HepG2 (cell line): ENCODE measurements around the gene ADCY1. TPM values are rescaled to one million over a fixed set of nuclear protein-coding genes. Genes with fewer than 3 reads are reported as not detected.

ENCODE experiments used
- ATAC-seq: fragments of 200-7000 bp; cut with Tn5 transposase; 3 replicates; pipeline ENCODE4 v1.9.1; 2020; ENCODE audit warnings: mild to moderate bottlenecking, moderate library complexity
- BruUV-seq: library from RNA; stranded (reverse); fragments of 400-500 nt; replicated peaks from 2 replicates; lab custom pipeline; 2021; lab: Mats Ljungman, UMichigan
- CTCF ChIA-PET: fragments of 300-600 bp; formaldehyde crosslinking; extraction: SDS; loops from one replicate; lab custom pipeline; 2021; ENCODE audit warnings: low total read pairs, inconsistent platforms, low intra/inter-chr PET ratio; lab: Yijun Ruan, JAX
- POLR2A ChIA-PET: fragments of 350-600 bp; sonication (Branson Sonifier 250); formaldehyde crosslinking; loops from one replicate; lab custom pipeline; 2020; ENCODE audit warnings: antibody characterized with exemption, inconsistent platforms; lab: Yijun Ruan, JAX
- DNase-seq: peaks from one replicate; pipeline ENCODE4 v3.0.0-alpha.2; 2015; ENCODE audit warnings: low spot score
- FAIRE-seq: peaks from 3 replicates; lab custom pipeline; 2011; peaks lifted over from hg19 to GRCh38; lab: Jason Lieb, UNC
- H2AFZ ChIP-seq: one replicate; pipeline ENCODE4 v1.6.1; 2011; ENCODE audit warnings: low read length, inconsistent platforms
- H3K27ac ChIP-seq: fragments of 300-600 bp; 3 replicates; pipeline ENCODE4 v1.8.0; 2011; ENCODE audit warnings: mixed run types, mild to moderate bottlenecking, mixed read lengths, low read length, inconsistent platforms; ENCODE audit not compliant: insufficient read depth; ENCODE audit errors: extremely low read length
- H3K27me3 ChIP-seq, 2 experiments: fragments of 200-600 bp in 1 of 2; 2 replicates in 1 of 2; 3 replicates in 1 of 2; pipeline versions ENCODE4 v1.6.0 to v1.8.0; 2011; ENCODE audit warnings: low read length in 2 of 2, mild to moderate bottlenecking in 2 of 2, moderate library complexity in 2 of 2, inconsistent platforms in 1 of 2; ENCODE audit not compliant: insufficient read depth in 2 of 2, control insufficient read depth in 1 of 2
- H3K36me3 ChIP-seq, 2 experiments: fragments of 200-600 bp in 1 of 2; replicated peaks in 1 of 2; 2 replicates in 1 of 2; 3 replicates in 1 of 2; pipeline versions ENCODE4 v1.5.1 to v1.8.0; 2011; ENCODE audit warnings: low read length in 2 of 2, inconsistent platforms in 1 of 2; ENCODE audit not compliant: insufficient read depth in 2 of 2, control insufficient read depth in 1 of 2
- H3K4me1 ChIP-seq: 2 replicates; pipeline ENCODE4 v1.5.1; 2012; ENCODE audit warnings: low read length, inconsistent platforms; ENCODE audit not compliant: insufficient read depth
- H3K4me2 ChIP-seq: 2 replicates; pipeline ENCODE4 v1.6.0; 2011; ENCODE audit warnings: low read depth, low read length, inconsistent platforms
- H3K4me3 ChIP-seq, 3 experiments: fragments of 200-600 bp in 1 of 3; sonication (generic), shearing (Covaris generic) in 1 of 3; replicated peaks in 1 of 3; 2 replicates each; pipeline ENCODE4 v1.5.1; 2011 to 2016; ENCODE audit warnings: low read length in 3 of 3, inconsistent platforms in 2 of 3, low read depth in 2 of 3, mild to moderate bottlenecking in 2 of 3, control low read depth in 1 of 3, mixed read lengths in 1 of 3; ENCODE audit not compliant: insufficient read depth in 1 of 3
- H3K79me2 ChIP-seq: one replicate; pipeline ENCODE4 v1.6.1; 2011; ENCODE audit warnings: low read length, inconsistent platforms; ENCODE audit not compliant: insufficient read depth
- H3K9ac ChIP-seq: 2 replicates; pipeline ENCODE4 v1.6.0; 2011; ENCODE audit warnings: mild to moderate bottlenecking, low read depth, low read length, inconsistent platforms; ENCODE audit not compliant: insufficient read depth
- H3K9me3 ChIP-seq: 2 replicates; pipeline ENCODE4 v1.5.1; 2012; ENCODE audit warnings: mild to moderate bottlenecking, low read length
- H4K20me1 ChIP-seq: 2 replicates; pipeline ENCODE4 v1.6.0; 2011; ENCODE audit warnings: inconsistent platforms, mild to moderate bottlenecking, low read length, moderate library complexity; ENCODE audit not compliant: insufficient read depth
- CREM ChIP-seq, 2 experiments: sonication (generic) in 1 of 2; formaldehyde crosslinking in 1 of 2; IDR thresholded peaks; 2 replicates each; pipeline versions ENCODE4 v1.4.0 to v1.6.1; 2016 to 2020; ENCODE audit warnings: antibody characterized with exemption in 1 of 2, mild to moderate bottlenecking in 1 of 2, missing genetic modification reagents in 1 of 2
- KLF13 ChIP-seq: sonication (generic); formaldehyde crosslinking; IDR thresholded peaks from 2 replicates; pipeline ENCODE4 v1.4.0; 2020; ENCODE audit warnings: mild to moderate bottlenecking, missing genetic modification reagents
- ZNF17 ChIP-seq: sonication (generic); formaldehyde crosslinking; IDR thresholded peaks from 2 replicates; pipeline ENCODE4 v1.5.0; 2020; ENCODE audit warnings: mild to moderate bottlenecking, missing genetic modification reagents
- WGBS: methylation state at CpG from one replicate; pipeline ENCODE4 v1.1.6; 2017; ENCODE audit warnings: low lambda C conversion rate; 5-methylcytosine and 5-hydroxymethylcytosine counted together
- in situ Hi-C: cut with HindIII; loops from 2 replicates; pipeline ENCODE4 v1.10.0; 2017; ENCODE audit warnings: low pct_unique_long_range_greater_than_20kb; ENCODE audit not compliant: extremely low pct_ligation_motif_present
- intact Hi-C: fragments of 100-400 bp; cut with micrococcal nuclease; formaldehyde crosslinking; loops from one replicate; pipeline ENCODE4 v1.10.0; 2022; ENCODE audit not compliant: unreplicated experiment
- polyA plus RNA-seq, 8 experiments: library from polyadenylated mRNA; depleted of rRNA in 3 of 8; stranded (reverse) in 7 of 8; unstranded in 1 of 8; fragments of >200 nt; fragmentation: Illumina TruSeq in 4 of 8; extraction: Trizol in 4 of 8; gene quantifications; 2 replicates each; pipeline versions ENCODE4 v1.2.1 to v1.2.3, GENCODE V29; 2011 to 2016; ENCODE audit warnings: low read depth in 4 of 8, missing spikeins in 1 of 8, mixed read lengths in 1 of 8; ENCODE audit not compliant: insufficient read depth in 1 of 8
- total RNA-seq, 5 experiments: library from RNA; depleted of rRNA; stranded (reverse); fragments of >200 nt; fragmentation: Illumina TruSeq; extraction: Trizol; gene quantifications; 2 replicates each; pipeline ENCODE4 v1.2.3, GENCODE V29; 2016; ENCODE audit warnings: low read depth in 1 of 5
- TF ChIP-seq, protein P1 (sequence below): sonication (generic); formaldehyde crosslinking; conservative IDR thresholded peaks from 2 replicates; pipeline ENCODE4 v1.4.0; 2020; ENCODE audit warnings: missing genetic modification reagents
- TF ChIP-seq, protein P2 (sequence below): sonication (generic); formaldehyde crosslinking; IDR thresholded peaks from 2 replicates; pipeline ENCODE4 v1.4.0; 2020; ENCODE audit warnings: low read depth, mild to moderate bottlenecking, missing genetic modification reagents
- TF ChIP-seq, protein P3 (sequence below): sonication (generic); formaldehyde crosslinking; IDR thresholded peaks from 2 replicates; pipeline ENCODE4 v1.4.0; 2020; ENCODE audit warnings: missing genetic modification reagents, mild to moderate bottlenecking, borderline replicate concordance

The ADCY1 gene
- total and polyA plus RNA-seq, 2 of the 13 experiments (the other 11 are each of a cell fraction or from before 2014, with no cell fraction given), result 0.80 to 1.2 TPM

DNA sequence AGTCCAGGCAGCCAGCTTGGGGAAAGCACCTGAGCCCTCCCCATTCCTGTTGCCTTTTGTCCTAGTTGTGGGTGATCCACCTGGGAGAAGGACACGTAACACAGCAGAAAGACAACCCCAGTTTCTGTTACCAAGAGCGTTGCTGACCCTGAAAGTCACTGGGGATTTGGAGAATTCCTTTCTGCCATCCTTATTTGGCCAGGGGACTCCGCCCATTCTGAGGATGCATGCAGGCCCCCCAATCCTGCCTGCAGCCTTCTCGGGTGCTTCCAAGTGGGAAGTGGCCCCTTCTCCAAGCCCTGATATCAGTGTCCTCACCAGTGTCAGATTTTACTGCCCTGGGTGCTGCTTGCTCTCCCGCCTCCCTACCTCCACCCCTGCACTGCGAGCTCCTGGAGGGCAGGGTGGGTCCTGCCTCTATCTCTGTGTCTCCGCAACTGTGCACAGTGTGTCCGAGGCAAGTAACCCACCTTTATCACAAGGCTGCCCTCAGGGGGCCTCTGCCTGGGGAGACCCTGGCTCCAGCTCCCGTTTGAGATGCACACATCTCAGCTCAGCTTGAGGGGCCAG is 9.2 kb upstream of the ADCY1 start (continued):
- TF ChIP-seq, protein P1, sequence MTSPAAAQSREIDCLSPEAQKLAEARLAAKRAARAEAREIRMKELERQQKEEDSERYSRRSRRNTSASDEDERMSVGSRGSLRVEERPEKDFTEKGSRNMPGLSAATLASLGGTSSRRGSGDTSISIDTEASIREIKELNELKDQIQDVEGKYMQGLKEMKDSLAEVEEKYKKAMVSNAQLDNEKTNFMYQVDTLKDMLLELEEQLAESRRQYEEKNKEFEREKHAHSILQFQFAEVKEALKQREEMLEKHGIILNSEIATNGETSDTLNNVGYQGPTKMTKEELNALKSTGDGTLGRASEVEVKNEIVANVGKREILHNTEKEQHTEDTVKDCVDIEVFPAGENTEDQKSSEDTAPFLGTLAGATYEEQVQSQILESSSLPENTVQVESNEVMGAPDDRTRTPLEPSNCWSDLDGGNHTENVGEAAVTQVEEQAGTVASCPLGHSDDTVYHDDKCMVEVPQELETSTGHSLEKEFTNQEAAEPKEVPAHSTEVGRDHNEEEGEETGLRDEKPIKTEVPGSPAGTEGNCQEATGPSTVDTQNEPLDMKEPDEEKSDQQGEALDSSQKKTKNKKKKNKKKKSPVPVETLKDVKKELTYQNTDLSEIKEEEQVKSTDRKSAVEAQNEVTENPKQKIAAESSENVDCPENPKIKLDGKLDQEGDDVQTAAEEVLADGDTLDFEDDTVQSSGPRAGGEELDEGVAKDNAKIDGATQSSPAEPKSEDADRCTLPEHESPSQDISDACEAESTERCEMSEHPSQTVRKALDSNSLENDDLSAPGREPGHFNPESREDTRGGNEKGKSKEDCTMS (CRISPR knock-in tag), result no peak

DNA sequence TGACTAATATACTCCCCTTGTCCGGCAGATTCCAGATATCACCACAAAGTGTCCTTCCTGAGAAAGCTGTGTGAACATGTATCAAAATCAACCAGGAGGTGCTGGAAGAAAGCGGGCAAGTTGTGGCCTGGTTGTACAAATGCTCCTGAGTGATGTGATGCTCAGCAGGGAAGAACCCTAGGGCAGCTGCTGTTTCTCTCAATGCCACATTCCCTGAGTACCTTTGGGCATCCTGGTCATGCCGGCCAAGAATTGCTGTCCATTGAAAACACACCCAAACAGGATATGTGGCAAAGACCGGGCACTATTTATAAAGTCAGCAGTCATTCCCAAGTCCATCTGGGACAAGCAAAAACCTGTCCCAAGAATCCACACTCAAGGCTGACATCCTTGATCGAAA is 7.8 kb upstream of the ADCY1 start:
- Histone ChIP-seq H3K36me3 (no peaks in the 10 kb centered on the region), H4K20me1 (no peaks in the 10 kb centered on the region), H3K4me1 (no peaks in the 10 kb centered on the region), H2AFZ (no peak overlapping the region), H3K9me3 (no peaks in the 10 kb centered on the region), H3K4me3 (no peak overlapping the region), H3K27me3 (peaks cover 4 to 30% of the 10 kb centered on the region in 2 experiments), H3K9ac (no peak overlapping the region), H3K4me2 (no peak overlapping the region), H3K79me2 (no peaks in the 10 kb centered on the region), H3K27ac (no peak overlapping the region)
- ChIA-PET CTCF (no interaction called here), POLR2A (no interaction called here)
- FAIRE-seq, result no peak
- DNase-seq, result no peak
- no TSS peak for BruUV-seq
- in situ Hi-C loops, result no loop called here
- intact Hi-C loops, result no loop called here
- 15% methylated on average over 4 of the region's 5 CpGs for WGBS
- TF ChIP-seq, protein P2, sequence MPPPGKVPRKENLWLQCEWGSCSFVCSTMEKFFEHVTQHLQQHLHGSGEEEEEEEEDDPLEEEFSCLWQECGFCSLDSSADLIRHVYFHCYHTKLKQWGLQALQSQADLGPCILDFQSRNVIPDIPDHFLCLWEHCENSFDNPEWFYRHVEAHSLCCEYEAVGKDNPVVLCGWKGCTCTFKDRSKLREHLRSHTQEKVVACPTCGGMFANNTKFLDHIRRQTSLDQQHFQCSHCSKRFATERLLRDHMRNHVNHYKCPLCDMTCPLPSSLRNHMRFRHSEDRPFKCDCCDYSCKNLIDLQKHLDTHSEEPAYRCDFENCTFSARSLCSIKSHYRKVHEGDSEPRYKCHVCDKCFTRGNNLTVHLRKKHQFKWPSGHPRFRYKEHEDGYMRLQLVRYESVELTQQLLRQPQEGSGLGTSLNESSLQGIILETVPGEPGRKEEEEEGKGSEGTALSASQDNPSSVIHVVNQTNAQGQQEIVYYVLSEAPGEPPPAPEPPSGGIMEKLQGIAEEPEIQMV (CRISPR knock-in tag), result no peak
- TF ChIP-seq CREM (IDR thresholded peaks at IDR 0.05) (no peak), CREM (CRISPR knock-in tag; IDR thresholded peaks at IDR 0.05) (no peak), KLF13 (CRISPR knock-in tag) (no peak), ZNF17 (CRISPR knock-in tag) (no peak)
- TF ChIP-seq, protein P3, sequence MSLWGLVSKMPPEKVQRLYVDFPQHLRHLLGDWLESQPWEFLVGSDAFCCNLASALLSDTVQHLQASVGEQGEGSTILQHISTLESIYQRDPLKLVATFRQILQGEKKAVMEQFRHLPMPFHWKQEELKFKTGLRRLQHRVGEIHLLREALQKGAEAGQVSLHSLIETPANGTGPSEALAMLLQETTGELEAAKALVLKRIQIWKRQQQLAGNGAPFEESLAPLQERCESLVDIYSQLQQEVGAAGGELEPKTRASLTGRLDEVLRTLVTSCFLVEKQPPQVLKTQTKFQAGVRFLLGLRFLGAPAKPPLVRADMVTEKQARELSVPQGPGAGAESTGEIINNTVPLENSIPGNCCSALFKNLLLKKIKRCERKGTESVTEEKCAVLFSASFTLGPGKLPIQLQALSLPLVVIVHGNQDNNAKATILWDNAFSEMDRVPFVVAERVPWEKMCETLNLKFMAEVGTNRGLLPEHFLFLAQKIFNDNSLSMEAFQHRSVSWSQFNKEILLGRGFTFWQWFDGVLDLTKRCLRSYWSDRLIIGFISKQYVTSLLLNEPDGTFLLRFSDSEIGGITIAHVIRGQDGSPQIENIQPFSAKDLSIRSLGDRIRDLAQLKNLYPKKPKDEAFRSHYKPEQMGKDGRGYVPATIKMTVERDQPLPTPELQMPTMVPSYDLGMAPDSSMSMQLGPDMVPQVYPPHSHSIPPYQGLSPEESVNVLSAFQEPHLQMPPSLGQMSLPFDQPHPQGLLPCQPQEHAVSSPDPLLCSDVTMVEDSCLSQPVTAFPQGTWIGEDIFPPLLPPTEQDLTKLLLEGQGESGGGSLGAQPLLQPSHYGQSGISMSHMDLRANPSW, result no peak
- no peak for ATAC-seq
